ENCODE data around the gene TRIM72. TPM values are rescaled to one million over a fixed set of nuclear protein-coding genes. Genes with fewer than 3 reads are reported as not detected.

TRIM72 gene
- total and polyA plus RNA-seq, 2 donors (not counting 3 experiments of a cell fraction or from before 2014, with no cell fraction given) = not detected

DNA sequence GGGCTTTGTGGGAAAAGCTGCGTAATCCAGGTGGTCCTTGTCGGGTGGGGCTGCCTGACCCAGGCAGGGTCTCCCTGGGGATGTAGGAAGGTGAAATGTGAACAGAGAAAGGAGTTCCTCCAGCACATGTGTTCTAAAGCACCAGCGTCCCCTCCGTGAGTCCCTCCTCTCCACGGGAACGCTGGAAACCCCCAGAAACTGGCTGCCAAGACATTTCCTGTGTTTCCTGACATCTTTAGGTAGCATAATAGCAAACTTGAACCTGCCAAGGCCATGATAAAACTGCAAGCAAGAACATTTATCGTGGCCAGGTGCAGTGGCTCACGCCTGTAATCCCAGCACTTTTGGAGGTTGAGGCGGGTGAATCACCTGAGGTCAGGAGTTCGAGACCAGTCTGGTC lies 15.6 kb downstream of the TRIM72 start:
- Histone ChIP-seq H3K4me1 (ENCODE audit: control insufficient read depth, extremely low read depth, insufficient read depth, low read length) (no peaks in the 10 kb centered on the region), H3K79me2 (ENCODE audit: control insufficient read depth, insufficient read depth, low read length) (no peaks in the 10 kb centered on the region), H4K20me1 (replicated peaks; ENCODE audit: control insufficient read depth, extremely low read depth, insufficient read depth, low read length) (no peaks in the 10 kb centered on the region), H3K27ac (ENCODE audit: insufficient read depth, low read depth, low read length) (no peak overlapping the region), H3K36me3 (ENCODE audit: control insufficient read depth in 2 of 2, extremely low read depth in 1 of 2, insufficient read depth in 2 of 2, low read length in 2 of 2) (no peaks in the 10 kb centered on the region), H3K4me3 (replicated peaks in 1 of 3; ENCODE audit: insufficient read depth in 1 of 3, low read depth in 1 of 3, low read length in 3 of 3) (no peak overlapping the region), H2AFZ (ENCODE audit: low read depth, low read length) (no peak overlapping the region), H3K4me2 (ENCODE audit: insufficient read depth, low read length) (no peak overlapping the region), H3K9me3 (replicated peaks; ENCODE audit: control insufficient read depth, insufficient read depth, low read length) (no peaks in the 10 kb centered on the region), H3K9me1 (replicated peaks; ENCODE audit: control insufficient read depth, extremely low read depth, insufficient read depth, low read length) (no peaks in the 10 kb centered on the region), H3K9ac (replicated peaks; ENCODE audit: extremely low read depth, insufficient read depth, low read length) (no peak overlapping the region), H3K27me3 (ENCODE audit: control insufficient read depth in 2 of 2, insufficient read depth in 2 of 2, low read length in 2 of 2) (no peaks in the 10 kb centered on the region)
- intact Hi-C loops (cut with micrococcal nuclease) = no loop called here
- POLR2A ChIA-PET = no interaction called here
- no peak for DNase-seq (ENCODE audit: low read depth, low spot score)
- dilution Hi-C loops (cut with MboI; ENCODE audit: extremely low pct_ligation_motif_present, low sequenced_read_pairs) = no loop called here
- FAIRE-seq = no peak
- CTCF ChIA-PET = no interaction called here
- BruUV-seq (replicated peaks) = no TSS peak
- TF ChIP-seq MYC (IDR thresholded peaks at IDR 0.05; ENCODE audit: low read depth, low read length) (no peak), JUN (IDR thresholded peaks at IDR 0.05; ENCODE audit: borderline replicate concordance, insufficient read depth, insufficient read length, low read depth) (no peak), GATA2 (IDR thresholded peaks at IDR 0.05; ENCODE audit: insufficient read depth, insufficient read length, low read depth, low read length) (no peak), POLR2AphosphoS5 (IDR thresholded peaks at IDR 0.05; ENCODE audit: insufficient read depth, low read depth, low read length) (no peak), EZH2 (IDR thresholded peaks at IDR 0.05; ENCODE audit: borderline replicate concordance, low read depth, low read length, severe bottlenecking) (no peak), POLR2A (IDR thresholded peaks at IDR 0.05; ENCODE audit: low read depth, low read length) (no peak), FOS (IDR thresholded peaks at IDR 0.05; ENCODE audit: borderline replicate concordance, insufficient read depth, low read length) (no peak)
- TF ChIP-seq, protein P1, sequence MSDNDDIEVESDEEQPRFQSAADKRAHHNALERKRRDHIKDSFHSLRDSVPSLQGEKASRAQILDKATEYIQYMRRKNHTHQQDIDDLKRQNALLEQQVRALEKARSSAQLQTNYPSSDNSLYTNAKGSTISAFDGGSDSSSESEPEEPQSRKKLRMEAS (IDR thresholded peaks at IDR 0.05; ENCODE audit: insufficient read depth, insufficient read length) = no peak
- TF ChIP-seq, protein P2, sequence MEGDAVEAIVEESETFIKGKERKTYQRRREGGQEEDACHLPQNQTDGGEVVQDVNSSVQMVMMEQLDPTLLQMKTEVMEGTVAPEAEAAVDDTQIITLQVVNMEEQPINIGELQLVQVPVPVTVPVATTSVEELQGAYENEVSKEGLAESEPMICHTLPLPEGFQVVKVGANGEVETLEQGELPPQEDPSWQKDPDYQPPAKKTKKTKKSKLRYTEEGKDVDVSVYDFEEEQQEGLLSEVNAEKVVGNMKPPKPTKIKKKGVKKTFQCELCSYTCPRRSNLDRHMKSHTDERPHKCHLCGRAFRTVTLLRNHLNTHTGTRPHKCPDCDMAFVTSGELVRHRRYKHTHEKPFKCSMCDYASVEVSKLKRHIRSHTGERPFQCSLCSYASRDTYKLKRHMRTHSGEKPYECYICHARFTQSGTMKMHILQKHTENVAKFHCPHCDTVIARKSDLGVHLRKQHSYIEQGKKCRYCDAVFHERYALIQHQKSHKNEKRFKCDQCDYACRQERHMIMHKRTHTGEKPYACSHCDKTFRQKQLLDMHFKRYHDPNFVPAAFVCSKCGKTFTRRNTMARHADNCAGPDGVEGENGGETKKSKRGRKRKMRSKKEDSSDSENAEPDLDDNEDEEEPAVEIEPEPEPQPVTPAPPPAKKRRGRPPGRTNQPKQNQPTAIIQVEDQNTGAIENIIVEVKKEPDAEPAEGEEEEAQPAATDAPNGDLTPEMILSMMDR (IDR thresholded peaks at IDR 0.05; ENCODE audit: extremely low read depth in 1 of 2, insufficient read depth in 1 of 2, low read depth in 1 of 2, low read length in 2 of 2) = no peak

Data from endothelial cell of umbilical vein (primary cell).